ENCODE results near the gene FBXL17. TPM values are rescaled to one million over a fixed set of nuclear protein-coding genes. Genes with fewer than 3 reads are reported as not detected.

Gene FBXL17
- total and polyA plus RNA-seq, 5 donors from 2014 or later = 3.8 to 27.7 (median 6.4) TPM

- Mint-ChIP-seq H3K27ac (no peak overlapping the region), H3K9me3 (no peaks in the 10 kb centered on the region), H3K27me3 (no peaks in the 10 kb centered on the region), H3K36me3 (no peaks in the 10 kb centered on the region), H3K4me1 (peaks cover 0 to 11% (median 2%) of the 10 kb centered on the region in 4 donors), H3K4me3 (no peak overlapping the region)
- no peak overlapping the region for H3K4me3 ChIP-seq (ENCODE audit: low read depth, low read length)
- no peaks in the 10 kb centered on the region for H3K4me1 ChIP-seq (ENCODE audit: control insufficient read depth, insufficient read depth, low read length, poor library complexity, severe bottlenecking)
- DNase-seq (no peak), ATAC-seq (ENCODE audit: low read depth in 2 of 2) (no peak)
- H3K9me3 ChIP-seq (ENCODE audit: control insufficient read depth in 2 of 2, low read length in 2 of 2) = no peaks in the 10 kb centered on the region
- no peak overlapping the region for H3K27ac ChIP-seq (ENCODE audit: insufficient read depth, low read length, poor library complexity, severe bottlenecking)
- no peaks in the 10 kb centered on the region for H3K36me3 ChIP-seq (ENCODE audit: control insufficient read depth, insufficient read depth, low read length)
- H3K27me3 ChIP-seq (ENCODE audit: control insufficient read depth, insufficient read depth, low read length) = no peaks in the 10 kb centered on the region
These were observed 257.3 kb downstream of the FBXL17 start for GRCh38 chr5:108124596-108124995.

- Histone ChIP-seq H3K9me3 (ENCODE audit: control insufficient read depth in 2 of 2, low read length in 2 of 2) (no peaks in the 10 kb centered on the region), H3K4me3 (ENCODE audit: low read depth, low read length) (no peak overlapping the region), H3K36me3 (ENCODE audit: control insufficient read depth, insufficient read depth, low read length) (no peaks in the 10 kb centered on the region), H3K27me3 (ENCODE audit: control insufficient read depth, insufficient read depth, low read length) (no peaks in the 10 kb centered on the region), H3K27ac (ENCODE audit: insufficient read depth, low read length, poor library complexity, severe bottlenecking) (no peak overlapping the region), H3K4me1 (ENCODE audit: control insufficient read depth, insufficient read depth, low read length, poor library complexity, severe bottlenecking) (no peaks in the 10 kb centered on the region)
- H3K9me3 Mint-ChIP-seq = no peaks in the 10 kb centered on the region
- peaks cover 0 to 7% (median 0%) of the 10 kb centered on the region in 4 donors for H3K4me1 Mint-ChIP-seq
- H3K27me3 Mint-ChIP-seq = no peaks in the 10 kb centered on the region
- no peak for ATAC-seq (ENCODE audit: low read depth in 2 of 2)
- H3K36me3 Mint-ChIP-seq = no peaks in the 10 kb centered on the region
- H3K27ac Mint-ChIP-seq = no peak overlapping the region
- H3K4me3 Mint-ChIP-seq = no peak overlapping the region
- no peak for DNase-seq
These were observed 259.2 kb downstream of the FBXL17 start for GRCh38 chr5:108122702-108123101.

DNA sequence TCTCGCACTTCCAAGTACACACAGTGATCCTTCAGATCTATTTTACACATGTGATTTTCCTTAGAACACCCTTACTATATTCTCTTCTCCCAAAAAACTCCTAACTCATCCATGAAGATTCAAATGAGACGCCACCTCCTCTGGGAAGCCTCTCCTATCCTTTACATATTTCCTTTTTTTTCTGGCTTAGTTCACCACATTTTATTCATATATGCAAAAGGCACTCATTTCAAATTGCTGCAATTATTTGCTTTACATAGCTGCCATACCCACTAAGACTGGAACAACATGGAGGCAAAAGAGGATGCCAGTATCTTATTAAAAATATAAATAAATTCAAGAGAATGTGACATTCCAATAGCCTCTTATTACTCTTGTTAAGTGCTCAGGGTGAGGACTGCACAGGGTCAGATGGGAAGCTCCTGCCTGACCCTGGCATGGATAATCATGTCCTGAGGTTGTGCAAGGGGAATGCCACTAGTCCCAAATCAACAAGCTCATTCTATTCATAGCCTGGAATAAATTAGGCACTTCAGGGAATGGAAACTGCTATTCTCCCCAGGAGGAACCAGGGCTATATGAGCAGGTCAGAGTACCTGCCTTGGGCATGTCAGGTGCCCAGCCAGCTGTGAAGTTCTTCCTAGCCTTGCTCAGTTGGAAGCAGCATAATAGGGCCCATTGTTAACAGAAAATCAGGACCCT lies 262.9 kb downstream of the FBXL17 start:
- Mint-ChIP-seq H3K4me1 (peaks cover 0 to 6% (median 2%) of the 10 kb centered on the region in 4 donors), H3K4me3 (no peak overlapping the region), H3K27me3 (no peaks in the 10 kb centered on the region), H3K27ac (no peak overlapping the region), H3K9me3 (peaks cover 0 to 2% (median 0%) of the 10 kb centered on the region in 7 donors), H3K36me3 (peaks cover 9% of the 10 kb centered on the region)
- H3K27ac ChIP-seq (ENCODE audit: insufficient read depth, low read length, poor library complexity, severe bottlenecking) = no peak overlapping the region
- ATAC-seq (ENCODE audit: low read depth in 2 of 2) (no peak), DNase-seq (no peak)
- no peaks in the 10 kb centered on the region for H3K27me3 ChIP-seq (ENCODE audit: control insufficient read depth, insufficient read depth, low read length)
- H3K9me3 ChIP-seq (ENCODE audit: control insufficient read depth in 2 of 2, low read length in 2 of 2) = no peaks in the 10 kb centered on the region
- no peaks in the 10 kb centered on the region for H3K4me1 ChIP-seq (ENCODE audit: control insufficient read depth, insufficient read depth, low read length, poor library complexity, severe bottlenecking)
- no peaks in the 10 kb centered on the region for H3K36me3 ChIP-seq (ENCODE audit: control insufficient read depth, insufficient read depth, low read length)
- no peak overlapping the region for H3K4me3 ChIP-seq (ENCODE audit: low read depth, low read length)

DNA sequence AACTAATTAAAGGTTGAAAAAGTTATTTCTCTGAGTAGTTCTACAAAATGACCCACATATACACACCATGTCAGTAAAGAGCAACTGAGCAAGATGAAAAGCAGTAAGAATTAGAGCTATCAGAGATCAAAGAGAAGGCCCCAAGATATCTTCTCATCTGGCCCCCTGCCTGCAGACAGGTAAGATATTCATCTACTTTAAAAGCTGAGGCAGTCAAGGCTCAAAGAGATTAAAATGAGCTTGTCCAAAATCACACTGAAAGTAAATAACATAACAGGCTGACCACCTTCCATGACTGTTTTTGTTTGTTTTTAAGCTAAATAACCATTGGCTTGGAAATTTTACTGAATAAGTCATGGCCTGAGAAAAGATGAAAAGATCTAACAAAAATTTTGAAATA lies 266.2 kb downstream of the FBXL17 start:
- Histone ChIP-seq H3K27me3 (ENCODE audit: control insufficient read depth, insufficient read depth, low read length) (no peaks in the 10 kb centered on the region), H3K27ac (ENCODE audit: insufficient read depth, low read length, poor library complexity, severe bottlenecking) (no peak overlapping the region), H3K9me3 (ENCODE audit: control insufficient read depth in 2 of 2, low read length in 2 of 2) (peaks cover 0 to 4% of the 10 kb centered on the region in 2 experiments), H3K4me3 (ENCODE audit: low read depth, low read length) (no peak overlapping the region), H3K4me1 (ENCODE audit: control insufficient read depth, insufficient read depth, low read length, poor library complexity, severe bottlenecking) (no peaks in the 10 kb centered on the region), H3K36me3 (ENCODE audit: control insufficient read depth, insufficient read depth, low read length) (peaks cover 3% of the 10 kb centered on the region)
- DNase-seq = no peak
- Mint-ChIP-seq H3K9me3 (peaks cover 0 to 9% (median 2%) of the 10 kb centered on the region in 7 donors), H3K4me1 (peaks cover 0 to 6% (median 2%) of the 10 kb centered on the region in 4 donors), H3K27me3 (no peaks in the 10 kb centered on the region), H3K36me3 (peaks cover 18% of the 10 kb centered on the region), H3K4me3 (no peak overlapping the region), H3K27ac (no peak overlapping the region)
- no peak for ATAC-seq (ENCODE audit: low read depth in 2 of 2)

DNA sequence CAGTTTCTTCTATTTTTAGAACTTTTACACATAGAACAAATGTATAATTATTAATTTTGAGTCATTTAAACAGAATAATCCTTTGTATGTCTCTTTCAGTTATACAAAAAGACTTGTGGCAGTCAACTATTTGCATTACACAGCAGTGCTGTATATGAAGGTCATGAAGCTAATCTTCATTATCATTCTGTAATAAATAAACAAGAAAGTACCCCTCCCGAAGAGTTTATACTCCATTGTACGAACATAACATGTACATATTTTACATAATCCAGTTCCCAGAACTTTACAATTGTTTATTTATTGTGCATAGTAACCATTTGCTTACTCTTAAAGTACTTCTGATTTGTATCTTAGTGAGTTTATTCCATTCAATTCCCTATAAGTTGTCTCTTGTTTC lies 267.9 kb downstream of the FBXL17 start:
- Mint-ChIP-seq H3K4me3 (no peak overlapping the region), H3K27me3 (no peaks in the 10 kb centered on the region), H3K27ac (no peak overlapping the region), H3K9me3 (peaks cover 0 to 9% (median 2%) of the 10 kb centered on the region in 7 donors), H3K4me1 (peaks cover 0 to 6% (median 2%) of the 10 kb centered on the region in 4 donors), H3K36me3 (peaks cover 20% of the 10 kb centered on the region)
- H3K9me3 ChIP-seq (ENCODE audit: control insufficient read depth in 2 of 2, low read length in 2 of 2) = peaks cover 0 to 4% of the 10 kb centered on the region in 2 experiments
- DNase-seq (no peak), ATAC-seq (ENCODE audit: low read depth in 2 of 2) (no peak)
- H3K4me1 ChIP-seq (ENCODE audit: control insufficient read depth, insufficient read depth, low read length, poor library complexity, severe bottlenecking) = no peaks in the 10 kb centered on the region
- no peaks in the 10 kb centered on the region for H3K27me3 ChIP-seq (ENCODE audit: control insufficient read depth, insufficient read depth, low read length)
- H3K36me3 ChIP-seq (ENCODE audit: control insufficient read depth, insufficient read depth, low read length) = peaks cover 3% of the 10 kb centered on the region
- H3K27ac ChIP-seq (ENCODE audit: insufficient read depth, low read length, poor library complexity, severe bottlenecking) = no peak overlapping the region
- H3K4me3 ChIP-seq (ENCODE audit: low read depth, low read length) = no peak overlapping the region

DNA sequence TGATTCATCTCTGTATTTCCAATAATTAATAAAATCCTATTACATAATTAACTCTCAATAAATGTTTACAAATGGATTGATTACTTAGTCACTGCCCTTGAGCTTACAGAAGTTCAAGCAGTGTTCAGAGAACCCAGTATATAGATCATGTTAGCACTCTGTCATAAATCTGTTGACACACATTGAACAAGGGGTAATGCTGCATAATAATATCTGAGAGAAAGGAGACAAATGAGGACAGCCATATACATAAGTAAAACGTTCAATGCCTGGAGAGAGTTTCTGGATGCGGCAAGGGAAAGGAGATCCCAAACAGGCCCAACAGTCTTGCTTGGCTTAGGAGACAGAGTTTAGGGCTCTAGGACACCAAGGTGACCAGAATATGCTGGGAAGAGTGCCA lies 270.2 kb downstream of the FBXL17 start:
- ATAC-seq (ENCODE audit: low read depth in 2 of 2) = no peak
- H3K4me1 ChIP-seq (ENCODE audit: control insufficient read depth, insufficient read depth, low read length, poor library complexity, severe bottlenecking) = no peaks in the 10 kb centered on the region
- peaks cover 0 to 9% (median 2%) of the 10 kb centered on the region in 7 donors for H3K9me3 Mint-ChIP-seq
- H3K4me3 ChIP-seq (ENCODE audit: low read depth, low read length) = no peak overlapping the region
- peaks cover 26% of the 10 kb centered on the region for H3K36me3 Mint-ChIP-seq
- H3K27me3 Mint-ChIP-seq = no peaks in the 10 kb centered on the region
- H3K36me3 ChIP-seq (ENCODE audit: control insufficient read depth, insufficient read depth, low read length) = peaks cover 3% of the 10 kb centered on the region
- H3K4me3 Mint-ChIP-seq = no peak overlapping the region
- H3K27ac Mint-ChIP-seq = no peak overlapping the region
- H3K27me3 ChIP-seq (ENCODE audit: control insufficient read depth, insufficient read depth, low read length) = no peaks in the 10 kb centered on the region
- H3K9me3 ChIP-seq (ENCODE audit: control insufficient read depth in 2 of 2, low read length in 2 of 2) = peaks cover 0 to 4% of the 10 kb centered on the region in 2 experiments
- peaks cover 0 to 6% (median 2%) of the 10 kb centered on the region in 4 donors for H3K4me1 Mint-ChIP-seq
- DNase-seq = no peak
- H3K27ac ChIP-seq (ENCODE audit: insufficient read depth, low read length, poor library complexity, severe bottlenecking) = no peak overlapping the region

DNA sequence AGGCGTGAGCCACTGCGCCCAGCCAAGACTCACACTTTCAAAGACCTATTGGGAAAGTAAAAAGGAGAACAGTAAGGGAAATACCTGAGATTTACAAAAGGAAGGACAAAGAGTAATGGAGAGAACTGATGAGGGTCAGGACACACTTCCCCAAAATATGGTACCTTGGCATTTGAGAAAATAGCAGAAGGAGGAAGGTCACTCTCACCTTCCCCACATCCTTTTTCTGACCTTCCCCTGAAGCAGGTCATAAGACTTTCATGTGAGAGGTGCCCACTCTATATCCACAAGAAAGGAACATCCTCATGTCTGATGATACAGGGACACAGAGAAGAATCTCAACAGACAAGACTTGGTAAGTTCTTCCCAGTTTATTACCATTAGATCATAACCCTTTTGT lies 272.8 kb downstream of the FBXL17 start:
- H3K27me3 ChIP-seq (ENCODE audit: control insufficient read depth, insufficient read depth, low read length) = no peaks in the 10 kb centered on the region
- H3K4me1 ChIP-seq (ENCODE audit: control insufficient read depth, insufficient read depth, low read length, poor library complexity, severe bottlenecking) = no peaks in the 10 kb centered on the region
- Mint-ChIP-seq H3K27ac (no peak overlapping the region), H3K27me3 (no peaks in the 10 kb centered on the region), H3K4me1 (no peaks in the 10 kb centered on the region), H3K4me3 (no peak overlapping the region), H3K36me3 (peaks cover 25% of the 10 kb centered on the region), H3K9me3 (peaks cover 0 to 9% (median 2%) of the 10 kb centered on the region in 7 donors)
- H3K9me3 ChIP-seq (ENCODE audit: control insufficient read depth in 2 of 2, low read length in 2 of 2) = peaks cover 0 to 4% of the 10 kb centered on the region in 2 experiments
- DNase-seq (no peak), ATAC-seq (ENCODE audit: low read depth in 2 of 2) (no peak)
- H3K4me3 ChIP-seq (ENCODE audit: low read depth, low read length) = no peak overlapping the region
- no peak overlapping the region for H3K27ac ChIP-seq (ENCODE audit: insufficient read depth, low read length, poor library complexity, severe bottlenecking)
- peaks cover 3% of the 10 kb centered on the region for H3K36me3 ChIP-seq (ENCODE audit: control insufficient read depth, insufficient read depth, low read length)

GRCh38 chr5:108104448-108104847 lies 277.4 kb downstream of the FBXL17 start:
- Mint-ChIP-seq H3K27ac (no peak overlapping the region), H3K9me3 (peaks cover 0 to 1% (median 0%) of the 10 kb centered on the region in 7 donors)
- H3K4me1 ChIP-seq (ENCODE audit: control insufficient read depth, insufficient read depth, low read length, poor library complexity, severe bottlenecking) = no peaks in the 10 kb centered on the region

More at GRCh38 chr5:108104448-108104847, 277.4 kb downstream of the FBXL17 start:
- no peaks in the 10 kb centered on the region for H3K27me3 Mint-ChIP-seq
- Histone ChIP-seq H3K36me3 (ENCODE audit: control insufficient read depth, insufficient read depth, low read length) (no peaks in the 10 kb centered on the region), H3K27ac (ENCODE audit: insufficient read depth, low read length, poor library complexity, severe bottlenecking) (no peak overlapping the region), H3K4me3 (ENCODE audit: low read depth, low read length) (no peak overlapping the region), H3K27me3 (ENCODE audit: control insufficient read depth, insufficient read depth, low read length) (no peaks in the 10 kb centered on the region), H3K9me3 (ENCODE audit: control insufficient read depth in 2 of 2, low read length in 2 of 2) (no peaks in the 10 kb centered on the region)
- no peak for ATAC-seq (ENCODE audit: low read depth in 2 of 2)
- DNase-seq = no peak
- H3K4me3 Mint-ChIP-seq = no peak overlapping the region
- no peaks in the 10 kb centered on the region for H3K4me1 Mint-ChIP-seq
- H3K36me3 Mint-ChIP-seq = peaks cover 17% of the 10 kb centered on the region

All from CD4-positive, CD25-positive, alpha-beta regulatory T cell (primary cell).